ENCODE data around the gene CYP4Z1. TPM values are rescaled to one million over a fixed set of nuclear protein-coding genes. Genes with fewer than 3 reads are reported as not detected.
"Not testable (repeated sequence)": the region's sequence is repeated elsewhere in the genome, so short reads cannot be mapped to it uniquely, and the experiment has no call there.

The CYP4Z1 gene
- total RNA-seq, 1 donor from 2014 or later: not detected

DNA sequence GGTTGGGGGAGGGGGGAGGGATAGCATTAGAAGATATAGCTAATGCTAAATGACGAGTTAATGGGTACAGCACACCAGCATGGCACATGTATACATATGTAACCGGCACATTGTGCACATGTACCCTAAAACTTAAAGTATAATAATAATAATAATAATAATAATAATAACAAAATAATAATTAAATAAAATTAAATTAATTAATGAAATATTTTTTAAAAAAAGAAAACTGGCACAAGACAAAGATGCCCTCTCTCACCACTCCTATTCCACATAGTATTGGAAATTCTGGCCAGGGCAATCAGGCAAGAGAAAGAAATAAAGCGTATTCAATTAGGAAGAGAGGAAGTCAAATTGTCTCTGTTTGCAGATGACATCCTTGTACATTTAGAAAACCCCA is 90.9 kb downstream of the CYP4Z1 start:
- not testable (repeated sequence) for H3K4me3 ChIP-seq (ENCODE audit: insufficient read depth, low read depth, low read length); H3K27ac Mint-ChIP-seq (ENCODE audit: unreplicated experiment); H3K9me3 Mint-ChIP-seq (ENCODE audit: unreplicated experiment); H3K36me3 ChIP-seq (ENCODE audit: insufficient read depth, low read length); DNase-seq (ENCODE audit: low read depth); H3K9ac ChIP-seq (ENCODE audit: low read length); H3K27me3 Mint-ChIP-seq (ENCODE audit: low read depth, unreplicated experiment); H3K27ac ChIP-seq (ENCODE audit: low read depth, low read length); H3K36me3 Mint-ChIP-seq (ENCODE audit: low read depth, unreplicated experiment); H3K4me2 ChIP-seq (ENCODE audit: low read length); H4K20me1 ChIP-seq (ENCODE audit: insufficient read depth, low read length); H3K4me1 Mint-ChIP-seq (ENCODE audit: low read depth, unreplicated experiment); H3K4me1 ChIP-seq (ENCODE audit: insufficient read depth, low read length); H3K27me3 ChIP-seq (ENCODE audit: insufficient read depth, low read length); H3K4me3 Mint-ChIP-seq (ENCODE audit: unreplicated experiment); H3K79me2 ChIP-seq (ENCODE audit: insufficient read depth, low read length); H2AFZ ChIP-seq (ENCODE audit: low read depth, low read length); H3K9me3 ChIP-seq (ENCODE audit: insufficient read depth, low read depth, low read length); FAIRE-seq

GRCh38 chr1:47160716-47161115 is 93.7 kb downstream of the CYP4Z1 start:
- H3K4me2 ChIP-seq (ENCODE audit: low read length): no peak overlapping the region
- DNase-seq (ENCODE audit: low read depth) (no peak), FAIRE-seq (no peak)
- no peak overlapping the region for H3K4me3 Mint-ChIP-seq (ENCODE audit: unreplicated experiment)
- no peaks in the 10 kb centered on the region for H3K79me2 ChIP-seq (ENCODE audit: insufficient read depth, low read length)
- no peaks in the 10 kb centered on the region for H3K4me1 ChIP-seq (ENCODE audit: insufficient read depth, low read length)
- TF ChIP-seq CTCF (IDR thresholded peaks at IDR 0.05; ENCODE audit: insufficient read depth, low read depth, low read length) (no peak), EZH2 (IDR thresholded peaks at IDR 0.05; ENCODE audit: insufficient read depth, low read length) (no peak)
- H3K36me3 ChIP-seq (ENCODE audit: insufficient read depth, low read length): no peaks in the 10 kb centered on the region
- peaks cover 6% of the 10 kb centered on the region for H3K9me3 Mint-ChIP-seq (ENCODE audit: unreplicated experiment)
- H3K27me3 ChIP-seq (ENCODE audit: insufficient read depth, low read length): no peaks in the 10 kb centered on the region
- no peak overlapping the region for H3K9ac ChIP-seq (ENCODE audit: low read length)
- H3K27ac ChIP-seq (ENCODE audit: low read depth, low read length): no peak overlapping the region
- no peak overlapping the region for H3K4me3 ChIP-seq (ENCODE audit: insufficient read depth, low read depth, low read length)
- H2AFZ ChIP-seq (ENCODE audit: low read depth, low read length): no peak overlapping the region
- H3K36me3 Mint-ChIP-seq (ENCODE audit: low read depth, unreplicated experiment): no peaks in the 10 kb centered on the region
- H3K9me3 ChIP-seq (ENCODE audit: insufficient read depth, low read depth, low read length): no peaks in the 10 kb centered on the region
- no peak overlapping the region for H3K27ac Mint-ChIP-seq (ENCODE audit: unreplicated experiment)
- no peaks in the 10 kb centered on the region for H3K4me1 Mint-ChIP-seq (ENCODE audit: low read depth, unreplicated experiment)
- peaks cover 2% of the 10 kb centered on the region for H3K27me3 Mint-ChIP-seq (ENCODE audit: low read depth, unreplicated experiment)
- no peaks in the 10 kb centered on the region for H4K20me1 ChIP-seq (ENCODE audit: insufficient read depth, low read length)

DNA sequence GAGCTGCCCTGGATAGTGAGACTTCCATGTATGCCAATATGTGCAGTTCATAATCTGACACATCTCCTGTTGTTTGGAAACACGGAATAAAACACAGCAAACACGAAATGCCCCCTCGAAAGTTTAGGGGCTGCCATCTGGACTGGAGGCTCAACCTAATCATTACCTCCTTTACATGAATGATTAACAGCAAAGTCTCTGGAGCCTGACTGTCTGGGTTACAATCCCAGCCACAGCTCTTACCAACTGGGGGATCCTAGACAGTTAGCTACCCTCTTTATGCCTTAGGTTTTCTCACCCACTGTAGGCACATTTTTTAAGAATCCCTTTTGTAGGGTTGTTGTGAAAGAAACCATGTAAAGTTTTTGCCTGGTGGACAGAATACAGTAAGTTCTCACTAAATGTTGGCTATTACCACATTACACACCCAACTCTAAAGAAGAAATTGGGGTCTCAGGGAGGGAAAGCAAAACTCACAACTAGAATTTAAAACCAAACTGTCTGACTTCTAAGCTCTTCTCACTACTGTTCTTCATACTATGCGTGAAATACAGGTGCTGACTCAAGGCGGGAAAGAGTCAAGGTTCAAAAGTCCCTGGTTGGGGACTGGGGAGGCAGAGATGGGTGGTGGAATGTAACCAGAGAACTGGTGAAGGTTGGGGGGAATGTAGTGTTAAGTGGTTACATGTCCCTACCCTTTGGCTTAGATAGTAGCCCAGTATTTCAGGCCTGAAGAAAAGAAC is 94.4 kb downstream of the CYP4Z1 start:
- TF ChIP-seq EZH2 (IDR thresholded peaks at IDR 0.05; ENCODE audit: insufficient read depth, low read length): no peak
- no peak for TF ChIP-seq CTCF (IDR thresholded peaks at IDR 0.05; ENCODE audit: insufficient read depth, low read depth, low read length)
- H2AFZ ChIP-seq (ENCODE audit: low read depth, low read length): no peak overlapping the region

More for the DNA sequence above, 94.4 kb downstream of the CYP4Z1 start:
- DNase-seq (ENCODE audit: low read depth): no peak
- Mint-ChIP-seq H3K27ac (ENCODE audit: unreplicated experiment) (no peak overlapping the region), H3K27me3 (ENCODE audit: low read depth, unreplicated experiment) (no peaks in the 10 kb centered on the region), H3K4me1 (ENCODE audit: low read depth, unreplicated experiment) (no peaks in the 10 kb centered on the region), H3K4me3 (ENCODE audit: unreplicated experiment) (no peak overlapping the region), H3K36me3 (ENCODE audit: low read depth, unreplicated experiment) (no peaks in the 10 kb centered on the region), H3K9me3 (ENCODE audit: unreplicated experiment) (peaks cover 6% of the 10 kb centered on the region)
- Histone ChIP-seq H3K9me3 (ENCODE audit: insufficient read depth, low read depth, low read length) (no peaks in the 10 kb centered on the region), H4K20me1 (ENCODE audit: insufficient read depth, low read length) (no peaks in the 10 kb centered on the region), H3K27me3 (ENCODE audit: insufficient read depth, low read length) (no peaks in the 10 kb centered on the region), H3K9ac (ENCODE audit: low read length) (no peak overlapping the region), H3K4me2 (ENCODE audit: low read length) (no peak overlapping the region), H3K79me2 (ENCODE audit: insufficient read depth, low read length) (no peaks in the 10 kb centered on the region), H3K36me3 (ENCODE audit: insufficient read depth, low read length) (no peaks in the 10 kb centered on the region), H3K4me3 (ENCODE audit: insufficient read depth, low read depth, low read length) (no peak overlapping the region), H3K27ac (ENCODE audit: low read depth, low read length) (no peak overlapping the region), H3K4me1 (ENCODE audit: insufficient read depth, low read length) (no peaks in the 10 kb centered on the region)
- FAIRE-seq: no peak

Data from astrocyte (in vitro differentiated cells and primary cell).